Stomach smooth muscle (tissue), 2 donors: ENCODE data around the gene WDR38.

Source experiments
- H3K27ac ChIP-seq: one replicate; pipeline ENCODE4 v1.7.0; 2013; ENCODE audit warnings: mild to moderate bottlenecking, low read length, inconsistent platforms
- H3K27me3 ChIP-seq, 2 donors: one replicate each; pipeline ENCODE4 v1.7.0; 2013; ENCODE audit warnings: low read length in 2 of 2; ENCODE audit not compliant: insufficient read depth in 2 of 2, control insufficient read depth in 1 of 2
- H3K36me3 ChIP-seq, 2 donors: one replicate each; pipeline ENCODE4 v1.7.0; 2013; ENCODE audit warnings: low read length in 2 of 2; ENCODE audit not compliant: control insufficient read depth in 2 of 2, insufficient read depth in 2 of 2
- H3K4me1 ChIP-seq: one replicate; pipeline ENCODE4 v1.7.0; 2013; ENCODE audit warnings: low read length; ENCODE audit not compliant: control insufficient read depth, insufficient read depth
- H3K4me3 ChIP-seq, 2 donors: one replicate each; pipeline ENCODE4 v1.7.0; 2013; ENCODE audit warnings: low read length in 2 of 2
- H3K9ac ChIP-seq, 2 donors: one replicate each; pipeline ENCODE4 v1.7.0; 2013; ENCODE audit warnings: low read length in 2 of 2, mild to moderate bottlenecking in 1 of 2
- H3K9me3 ChIP-seq, 2 donors: one replicate each; pipeline ENCODE4 v1.7.0; 2013; ENCODE audit warnings: low read length in 2 of 2; ENCODE audit not compliant: control insufficient read depth in 2 of 2
- donor health status: healthy.
- donor health status: Pancreatic carcinoma.

WDR38 gene

GRCh38 chr9:124852829-124853531, at the start of gene WDR38:
WDR38 (plus strand) TSS chr9:124853460; CDS start chr9:124853532, 72 bp downstream.
- Histone ChIP-seq H3K9ac (peak within 1 kb of the TSS; percentile 48 to 55), H3K9me3 (no peaks in the 10 kb centered on the region), H3K27ac (peak within 1 kb of the TSS; percentile 46), H3K4me1 (peaks cover 19% of the 10 kb centered on the region), H3K4me3 (peak within 1 kb of the TSS; percentile 73 to 76), H3K27me3 (no peaks in the 10 kb centered on the region), H3K36me3 (peaks cover 4 to 12% of the 10 kb centered on the region in 2 donors)

- peaks cover 6% of the 10 kb centered on the region for H3K4me1 ChIP-seq
- no peak overlapping the region for H3K27ac ChIP-seq
- no peak overlapping the region for H3K9ac ChIP-seq
- no peaks in the 10 kb centered on the region for H3K9me3 ChIP-seq
- no peak overlapping the region for H3K4me3 ChIP-seq
- H3K36me3 ChIP-seq, result peaks cover 0 to 5% of the 10 kb centered on the region in 2 donors
- no peaks in the 10 kb centered on the region for H3K27me3 ChIP-seq
These were observed 49.3 kb upstream of the WDR38 start for GRCh38 chr9:124803911-124804310.

GRCh38 chr9:124805186-124805585, 48.1 kb upstream of the WDR38 start:
- Histone ChIP-seq H3K9me3 (no peaks in the 10 kb centered on the region), H3K4me1 (no peaks in the 10 kb centered on the region), H3K9ac (no peak overlapping the region), H3K36me3 (peaks cover 0 to 5% of the 10 kb centered on the region in 2 donors), H3K27me3 (no peaks in the 10 kb centered on the region), H3K4me3 (no peak overlapping the region), H3K27ac (no peak overlapping the region)

GRCh38 chr9:124808246-124808956, 44.9 kb upstream of the WDR38 start:
- no peak overlapping the region for H3K9ac ChIP-seq
- no peak overlapping the region for H3K4me3 ChIP-seq
- no peaks in the 10 kb centered on the region for H3K9me3 ChIP-seq
- H3K27me3 ChIP-seq, result no peaks in the 10 kb centered on the region
- H3K4me1 ChIP-seq, result peaks cover 11% of the 10 kb centered on the region
- H3K27ac ChIP-seq, result no peak overlapping the region
- H3K36me3 ChIP-seq, result peaks cover 0 to 5% of the 10 kb centered on the region in 2 donors

- Histone ChIP-seq H3K36me3 (peaks cover 0 to 5% of the 10 kb centered on the region in 2 donors), H3K9me3 (no peaks in the 10 kb centered on the region), H3K27me3 (no peaks in the 10 kb centered on the region), H3K27ac (no peak overlapping the region), H3K4me3 (no peak overlapping the region), H3K9ac (no peak overlapping the region), H3K4me1 (peaks cover 11% of the 10 kb centered on the region)
These were observed 44.0 kb upstream of the WDR38 start for GRCh38 chr9:124809211-124809610.

GRCh38 chr9:124809741-124810500, 43.3 kb upstream of the WDR38 start:
- peaks cover 11% of the 10 kb centered on the region for H3K4me1 ChIP-seq
- H3K9ac ChIP-seq, result no peak overlapping the region
- no peaks in the 10 kb centered on the region for H3K9me3 ChIP-seq
- no peak overlapping the region for H3K4me3 ChIP-seq
- H3K27ac ChIP-seq, result no peak overlapping the region
- no peaks in the 10 kb centered on the region for H3K27me3 ChIP-seq
- H3K36me3 ChIP-seq, result peaks cover 0 to 5% of the 10 kb centered on the region in 2 donors

GRCh38 chr9:124810663-124811355, 42.5 kb upstream of the WDR38 start:
- no peaks in the 10 kb centered on the region for H3K27me3 ChIP-seq
- H3K4me3 ChIP-seq, result no peak overlapping the region
- no peak overlapping the region for H3K9ac ChIP-seq
- H3K27ac ChIP-seq, result peak overlapping the region; percentile 53
- H3K9me3 ChIP-seq, result no peaks in the 10 kb centered on the region
- no peaks in the 10 kb centered on the region for H3K36me3 ChIP-seq
- H3K4me1 ChIP-seq, result peaks cover 11% of the 10 kb centered on the region

- Histone ChIP-seq H3K27ac (no peak overlapping the region), H3K9ac (no peak overlapping the region), H3K36me3 (no peaks in the 10 kb centered on the region), H3K9me3 (no peaks in the 10 kb centered on the region), H3K27me3 (no peaks in the 10 kb centered on the region), H3K4me1 (peaks cover 11% of the 10 kb centered on the region), H3K4me3 (no peak overlapping the region)
These were observed 40.8 kb upstream of the WDR38 start for GRCh38 chr9:124812441-124812876.

- Histone ChIP-seq H3K9me3 (no peaks in the 10 kb centered on the region), H3K9ac (no peak overlapping the region), H3K36me3 (no peaks in the 10 kb centered on the region), H3K27me3 (no peaks in the 10 kb centered on the region), H3K4me3 (no peak overlapping the region), H3K27ac (no peak overlapping the region), H3K4me1 (peaks cover 11% of the 10 kb centered on the region)
These were observed 40.2 kb upstream of the WDR38 start for GRCh38 chr9:124813041-124813440.

GRCh38 chr9:124813501-124814163, 39.6 kb upstream of the WDR38 start:
- Histone ChIP-seq H3K9ac (no peak overlapping the region), H3K4me3 (no peak overlapping the region), H3K4me1 (peaks cover 11% of the 10 kb centered on the region), H3K36me3 (no peaks in the 10 kb centered on the region), H3K9me3 (no peaks in the 10 kb centered on the region), H3K27me3 (no peaks in the 10 kb centered on the region), H3K27ac (no peak overlapping the region)
